GM19395 (cell line): Measurements from ENCODE around the gene ZNF91.
"Not testable (repeated sequence)": the region's sequence is repeated elsewhere in the genome, so short reads cannot be mapped to it uniquely, and the experiment has no call there.

ENCODE experiments used
- ATAC-seq: cut with Tn5 transposase; IDR thresholded peaks from one replicate; pipeline ENCODE4 v1.9.1; 2021; ENCODE audit warnings: mild to moderate bottlenecking, moderate library complexity; ENCODE audit not compliant: unreplicated experiment

The ZNF91 gene

GRCh38 chr19:23321403-23321802, 73.9 kb downstream of the ZNF91 start:
- ATAC-seq = not testable (repeated sequence)

- ATAC-seq = not testable (repeated sequence)
Observed at GRCh38 chr19:23319571-23319970, 75.7 kb downstream of the ZNF91 start.

GRCh38 chr19:23318941-23319340, 76.3 kb downstream of the ZNF91 start:
- not testable (repeated sequence) for ATAC-seq

- no peak for ATAC-seq
Observed at GRCh38 chr19:23318143-23318542, 77.1 kb downstream of the ZNF91 start.

- ATAC-seq = no peak
Observed at GRCh38 chr19:23315286-23315685, 80.0 kb downstream of the ZNF91 start.

GRCh38 chr19:23314505-23315251, 80.6 kb downstream of the ZNF91 start:
- no peak for ATAC-seq

GRCh38 chr19:23313196-23313595, 82.1 kb downstream of the ZNF91 start:
- ATAC-seq = no peak

GRCh38 chr19:23312515-23312914, 82.8 kb downstream of the ZNF91 start:
- ATAC-seq = no peak

- ATAC-seq = no peak
Observed at GRCh38 chr19:23311551-23311950, 83.7 kb downstream of the ZNF91 start.

GRCh38 chr19:23310729-23311211, 84.5 kb downstream of the ZNF91 start:
- ATAC-seq = no peak

GRCh38 chr19:23309926-23310325, 85.3 kb downstream of the ZNF91 start:
- no peak for ATAC-seq

- no peak for ATAC-seq
Observed at GRCh38 chr19:23305555-23305954, 89.7 kb downstream of the ZNF91 start.

GRCh38 chr19:23304238-23304637, 91.0 kb downstream of the ZNF91 start:
- ATAC-seq = no peak

GRCh38 chr19:23294141-23294540, 101.1 kb downstream of the ZNF91 start:
- ATAC-seq = no peak

GRCh38 chr19:23289966-23290365, 105.3 kb downstream of the ZNF91 start:
- ATAC-seq = not testable (repeated sequence)
